IPS-NIHi11 (cell line): ENCODE results near the gene GRID1.

ENCODE experiments used
- DNase-seq: peaks from one replicate; pipeline ENCODE4 v3.0.0; 2012; ENCODE audit warnings: mixed read lengths, low spot score

GRID1 gene

DNA sequence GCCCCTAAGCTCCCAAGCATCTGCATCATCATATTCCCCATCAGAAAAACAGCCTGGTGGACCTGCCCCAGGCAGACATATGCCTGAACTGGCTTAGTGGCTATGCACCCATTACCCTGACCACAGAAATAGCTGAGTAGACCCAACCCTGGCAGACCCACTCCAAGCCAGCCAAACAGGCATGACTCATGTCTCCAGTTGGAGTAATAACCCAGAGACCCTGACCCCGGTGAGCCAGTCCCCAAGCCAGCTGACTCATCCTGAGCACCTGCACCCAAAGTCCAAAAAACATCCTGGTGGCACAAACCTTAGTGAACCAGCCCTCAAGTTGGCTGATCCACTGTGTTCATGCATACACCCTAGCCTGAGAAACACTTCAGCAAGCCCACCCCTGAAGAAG lies 555.9 kb downstream of the GRID1 start:
- no peak for DNase-seq

DNA sequence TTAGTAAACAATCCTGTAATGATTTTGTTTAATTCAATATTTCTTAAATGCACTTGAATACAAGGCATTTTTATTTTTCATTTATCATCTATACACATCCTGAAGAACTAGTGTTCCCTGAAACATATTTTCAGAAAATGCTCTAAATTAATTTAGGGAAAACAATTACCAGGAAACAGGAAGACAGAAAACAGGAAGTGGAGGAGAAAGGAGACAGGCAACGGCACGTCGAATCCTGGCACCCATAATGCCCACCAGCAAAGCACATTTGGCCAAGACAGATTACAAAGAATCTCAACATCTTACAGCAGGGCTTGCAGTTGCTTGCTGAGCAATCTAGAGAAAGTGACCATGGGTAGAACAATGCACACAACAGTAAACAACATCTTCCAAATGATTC lies 571.1 kb downstream of the GRID1 start:
- DNase-seq: no peak

DNA sequence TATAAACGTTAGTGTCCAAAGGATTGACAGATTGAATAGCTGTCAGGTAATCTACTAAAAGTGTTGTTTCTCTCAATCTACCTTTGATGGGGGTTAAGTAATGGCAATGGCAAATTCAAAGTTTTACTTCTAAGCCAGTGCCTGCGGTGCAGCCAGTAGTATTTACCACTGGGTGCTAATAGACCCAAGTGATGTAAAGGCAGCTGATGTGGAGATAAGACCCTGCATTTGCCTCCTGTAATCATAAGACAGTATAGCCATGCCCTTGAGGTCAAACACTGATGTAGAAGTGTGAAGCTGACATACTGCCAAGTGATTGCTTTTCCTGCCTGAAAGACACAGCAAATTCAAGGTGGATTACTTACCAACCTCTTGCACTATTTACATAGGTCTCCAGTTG lies 572.0 kb downstream of the GRID1 start:
- DNase-seq: no peak

DNA sequence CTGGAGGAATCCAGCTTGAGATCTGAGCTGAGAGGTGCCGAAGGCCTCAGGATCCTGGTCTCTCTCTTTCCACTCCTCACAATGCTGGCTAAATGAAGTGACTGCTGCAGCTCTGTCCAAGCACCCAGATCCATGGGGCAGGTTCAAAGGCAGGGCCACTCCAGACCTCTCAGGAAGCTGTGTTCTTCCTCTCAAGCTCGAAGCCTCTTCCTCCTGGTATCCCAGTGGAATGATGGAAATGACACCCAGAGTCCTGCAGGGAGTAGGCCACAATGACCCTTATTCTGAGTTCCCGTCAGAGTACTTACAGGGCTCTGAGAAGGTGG lies 574.1 kb downstream of the GRID1 start:
- DNase-seq: no peak

DNA sequence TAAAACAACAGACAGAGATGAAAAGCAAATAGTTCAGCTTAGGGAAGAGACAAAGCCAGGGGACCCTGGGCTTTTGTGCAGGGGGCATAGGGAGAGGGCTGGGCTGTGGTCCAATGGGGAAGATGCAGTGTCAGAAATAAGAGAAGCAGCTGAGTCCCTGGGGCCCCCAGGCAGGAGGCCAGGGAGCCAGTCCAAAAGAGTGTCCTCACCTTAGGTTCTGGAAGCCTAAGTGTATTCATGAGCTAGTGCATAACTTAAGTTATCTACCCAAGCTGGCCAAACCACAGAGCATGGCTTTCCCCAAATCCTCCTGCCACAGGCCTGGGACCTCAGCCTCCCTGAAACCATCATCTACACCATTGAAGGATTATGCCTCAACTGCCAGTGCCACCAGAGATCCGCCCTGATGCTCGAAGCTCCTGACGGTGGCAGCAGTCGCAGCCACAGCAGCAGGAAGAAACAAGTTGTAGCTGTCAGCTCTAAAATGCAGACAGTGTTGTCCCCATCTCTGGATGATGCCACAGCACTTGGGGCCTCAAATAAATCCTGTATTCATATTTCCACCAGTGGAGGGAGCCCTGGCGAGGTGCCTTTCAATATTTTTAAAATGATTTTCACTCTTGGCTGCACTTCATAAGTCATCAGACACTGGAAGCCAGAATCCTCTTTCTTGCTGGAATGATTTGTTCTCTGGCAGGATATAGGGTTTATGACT lies 574.6 kb downstream of the GRID1 start:
- no peak for DNase-seq

DNA sequence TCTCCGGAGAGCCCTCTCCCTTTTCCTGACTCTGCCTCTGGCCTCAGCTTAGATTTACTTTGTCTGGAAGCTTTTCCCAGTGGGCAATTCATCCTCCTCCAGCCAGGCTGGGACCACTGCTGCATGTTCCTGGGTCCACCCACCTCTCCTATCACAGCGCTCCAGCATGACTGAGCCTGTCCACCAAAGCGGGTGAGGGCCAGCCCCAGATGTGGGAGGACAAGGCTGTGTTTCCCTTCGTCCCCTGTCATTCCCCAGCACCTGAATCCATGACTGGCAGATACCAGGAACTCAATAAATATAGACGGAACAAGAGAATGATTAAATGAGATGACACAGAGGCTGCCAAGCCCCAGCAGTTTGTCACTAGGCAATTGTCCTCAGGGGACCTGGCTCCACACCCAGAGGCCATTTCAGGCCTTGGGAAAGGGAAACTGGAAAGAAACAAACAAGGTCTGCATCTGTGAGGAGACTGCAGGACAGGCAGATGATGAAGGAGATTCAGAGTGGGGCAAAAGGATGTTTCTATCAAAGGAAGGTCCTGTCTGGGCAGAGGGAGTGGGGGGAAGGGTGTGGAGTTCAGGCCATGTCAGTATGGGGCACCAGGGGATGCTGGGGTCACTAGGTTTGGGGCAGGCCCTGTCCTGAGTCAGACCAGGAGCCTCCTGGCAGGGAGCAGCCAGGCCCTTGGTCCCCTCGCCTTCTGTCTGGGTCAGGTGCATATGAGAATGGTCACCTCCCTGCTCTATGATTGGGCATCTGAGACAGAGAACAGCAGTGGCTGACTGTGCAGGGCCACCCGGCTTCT lies 576.4 kb downstream of the GRID1 start:
- DNase-seq: no peak

DNA sequence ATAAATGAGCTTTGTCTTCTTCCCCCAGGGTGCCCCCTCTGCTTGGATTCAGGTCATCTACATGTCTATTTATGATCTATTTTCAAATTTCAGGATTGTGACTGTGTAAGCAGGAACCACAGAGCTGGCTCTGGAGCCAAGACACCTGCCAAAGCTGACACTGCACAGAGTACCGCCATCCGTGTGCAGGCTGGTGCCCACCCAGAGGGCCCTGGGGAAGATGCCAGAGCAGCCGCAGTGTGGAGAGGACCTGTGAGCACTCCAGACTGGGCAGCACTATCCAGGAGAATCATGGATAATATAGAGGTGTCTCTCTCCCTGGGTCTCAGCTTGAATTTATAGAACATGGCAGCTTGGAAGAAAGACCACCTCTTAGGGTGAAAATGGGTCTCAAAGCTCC lies 577.5 kb downstream of the GRID1 start:
- DNase-seq: no peak

DNA sequence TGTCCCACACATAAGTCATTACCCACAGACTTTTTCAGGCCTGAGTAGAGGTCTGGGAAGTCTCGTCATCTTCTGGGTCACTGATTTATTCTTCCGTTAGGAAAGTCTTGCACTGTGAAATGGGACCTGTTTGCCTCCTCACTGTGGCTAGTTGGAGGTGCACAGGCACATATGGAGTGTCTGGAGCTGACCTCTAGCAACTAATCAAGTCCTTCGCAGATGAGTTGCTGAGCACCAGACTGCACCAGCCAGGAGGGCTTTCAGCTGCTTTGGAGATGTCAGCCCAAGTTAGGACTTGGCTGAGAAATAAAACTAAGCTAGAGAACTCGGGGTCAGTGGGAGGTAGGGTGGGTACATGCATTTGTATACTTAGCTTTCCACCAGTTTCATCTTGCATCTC lies 578.0 kb downstream of the GRID1 start:
- DNase-seq: no peak

DNA sequence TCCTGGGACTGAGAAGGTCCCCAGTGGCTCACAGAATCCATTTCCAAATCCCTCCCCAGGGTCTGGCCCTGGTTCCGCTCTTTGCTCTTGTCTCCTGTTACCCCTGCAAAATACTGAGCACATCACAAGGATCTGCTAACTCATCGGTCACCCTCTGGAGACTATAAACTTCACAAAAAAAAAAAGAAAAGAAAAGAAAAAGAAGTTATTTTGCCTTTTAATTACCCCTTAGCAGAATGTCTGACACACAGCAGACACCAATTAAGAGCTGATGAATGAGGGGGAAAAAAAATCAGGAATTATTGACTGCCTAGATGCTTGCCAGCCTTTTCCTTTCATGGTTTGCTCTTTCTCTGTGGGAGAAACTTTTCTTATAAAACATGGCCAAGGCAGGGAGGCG lies 578.7 kb downstream of the GRID1 start:
- no peak for DNase-seq

DNA sequence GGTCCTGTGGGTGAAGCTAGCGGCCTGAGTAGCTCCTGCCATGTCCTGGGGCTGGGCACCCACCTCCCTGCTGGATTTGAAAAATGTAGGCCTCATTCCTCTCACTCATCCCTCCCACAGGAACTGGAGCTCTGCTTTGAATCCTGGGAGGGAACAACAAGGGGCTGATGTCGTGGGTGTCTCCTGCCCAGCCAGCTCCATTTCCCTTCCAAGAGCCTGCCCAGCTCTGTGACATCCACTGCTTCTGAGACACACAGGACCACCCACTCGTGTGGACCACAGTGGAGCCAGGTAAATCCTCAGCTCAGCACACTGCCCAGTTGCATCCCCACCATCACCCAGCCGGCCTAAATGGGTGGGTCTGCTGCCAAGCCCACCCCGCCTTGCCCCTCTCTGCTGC lies 579.2 kb downstream of the GRID1 start:
- DNase-seq: no peak

DNA sequence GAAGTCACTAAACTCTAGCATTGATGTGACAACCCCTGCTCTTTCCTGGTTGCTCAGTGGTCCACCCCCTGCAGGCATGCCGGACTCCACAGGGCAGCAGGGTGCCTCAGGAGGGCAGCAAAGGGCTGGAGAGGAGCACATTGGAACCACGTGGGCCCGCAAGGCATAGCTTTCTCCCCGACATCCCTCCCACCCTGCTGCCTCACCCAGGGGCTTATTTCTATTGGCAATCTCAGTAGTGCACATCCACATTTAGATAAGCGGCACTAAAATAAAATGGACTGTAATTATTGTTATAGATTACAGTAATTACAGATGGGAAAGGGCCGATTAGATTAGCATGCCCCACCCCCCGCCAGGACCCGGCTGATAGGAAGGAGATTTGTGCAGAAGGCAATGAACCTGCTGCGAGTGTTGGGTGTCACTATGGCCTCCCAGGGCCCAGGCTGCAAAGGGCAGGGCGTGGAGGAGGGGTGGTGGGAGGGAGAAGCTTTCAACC lies 580.1 kb downstream of the GRID1 start:
- DNase-seq: peak; percentile 45

DNA sequence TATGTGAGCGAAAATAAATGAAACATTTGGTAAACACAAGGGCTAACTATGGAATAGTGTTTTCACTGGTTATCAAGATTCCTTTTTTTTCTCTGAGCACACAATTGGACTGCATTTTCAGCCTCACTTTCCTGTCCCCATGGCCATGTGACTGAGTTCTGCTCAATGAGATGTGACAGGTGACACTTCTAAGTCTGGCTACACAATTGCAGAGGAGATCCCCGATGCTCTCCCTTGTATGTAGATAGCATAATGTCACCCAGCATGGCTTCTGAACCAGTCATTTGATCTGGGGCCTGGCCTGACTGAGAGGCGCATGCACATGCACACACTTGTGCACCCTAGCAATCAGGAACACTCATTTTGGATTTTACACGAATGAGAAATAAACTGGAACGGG lies 581.8 kb downstream of the GRID1 start:
- DNase-seq: no peak

DNA sequence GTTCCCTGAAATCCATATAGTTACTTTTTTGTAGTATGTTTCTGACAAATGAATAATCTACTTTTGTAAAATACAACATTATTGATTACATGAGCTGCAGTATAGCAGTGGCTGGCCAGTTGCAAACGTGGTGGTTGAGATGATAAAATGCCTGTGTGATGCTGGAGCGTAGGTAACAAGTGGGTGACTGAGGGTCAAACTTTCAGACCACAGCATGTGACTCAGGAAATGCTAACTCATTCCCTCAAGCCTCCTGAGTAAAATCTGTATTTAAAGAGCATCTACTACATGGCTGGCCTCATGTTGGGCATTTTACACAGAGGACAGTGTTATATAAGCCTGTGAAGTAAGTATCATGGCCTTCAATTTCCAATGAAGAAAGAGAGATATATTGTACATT lies 585.2 kb downstream of the GRID1 start:
- no peak for DNase-seq

DNA sequence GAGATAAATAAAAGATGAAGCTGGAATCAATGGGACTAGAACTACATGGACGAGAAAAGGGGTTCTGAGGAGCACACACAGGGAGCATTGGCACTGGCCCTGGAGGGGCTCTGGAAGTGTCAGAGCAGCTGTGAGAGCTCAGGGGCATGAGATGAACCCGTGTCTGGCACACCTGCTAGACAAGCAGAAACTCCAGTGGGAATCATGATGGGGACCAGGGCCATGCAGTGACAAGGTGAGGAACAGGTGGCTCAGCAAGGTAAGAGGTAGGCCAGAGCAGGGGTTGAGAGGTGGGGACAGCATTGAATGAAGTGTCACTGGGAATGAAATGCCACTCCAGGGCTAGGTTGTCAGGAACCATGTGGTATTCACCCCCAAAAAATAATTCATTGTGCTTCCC lies 588.5 kb downstream of the GRID1 start:
- no peak for DNase-seq

DNA sequence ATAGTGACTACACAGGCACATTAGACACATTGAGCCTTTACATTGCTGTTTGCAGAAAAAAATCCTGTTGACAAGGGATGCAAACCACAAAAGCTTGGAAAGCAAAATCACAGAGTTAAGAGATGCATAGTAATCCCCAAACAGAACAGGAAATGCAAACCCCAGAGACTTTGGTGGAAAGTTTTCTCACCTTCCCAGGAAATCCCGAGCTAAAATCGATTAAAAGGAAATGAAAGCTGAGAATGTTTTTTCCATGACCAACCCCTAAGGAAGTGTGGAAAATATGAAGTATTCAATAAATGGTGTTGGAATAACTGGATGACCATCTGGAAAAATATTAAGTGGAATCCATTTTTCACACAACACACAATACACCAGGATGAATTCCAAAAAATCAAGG lies 598.7 kb downstream of the GRID1 start:
- DNase-seq: no peak

DNA sequence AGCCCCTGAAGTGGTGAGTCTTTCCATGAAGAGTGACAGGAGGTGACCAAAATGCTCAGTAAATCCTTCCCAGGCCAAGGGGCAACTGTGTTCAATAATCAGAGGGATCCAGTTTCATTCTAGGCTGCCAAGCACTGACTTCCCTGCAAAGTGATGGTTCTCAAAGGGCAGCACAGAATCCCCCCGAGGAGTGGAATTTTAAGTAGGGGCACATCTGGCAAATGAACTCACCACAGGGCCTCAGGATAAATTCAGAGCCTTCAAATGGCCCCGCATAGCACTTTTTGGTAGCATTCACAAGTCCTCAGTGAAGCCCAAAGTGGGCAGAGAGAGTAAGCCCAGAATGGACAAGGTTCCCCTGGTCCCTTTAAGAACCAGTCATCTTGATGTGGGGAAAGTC lies 602.5 kb downstream of the GRID1 start:
- no peak for DNase-seq

DNA sequence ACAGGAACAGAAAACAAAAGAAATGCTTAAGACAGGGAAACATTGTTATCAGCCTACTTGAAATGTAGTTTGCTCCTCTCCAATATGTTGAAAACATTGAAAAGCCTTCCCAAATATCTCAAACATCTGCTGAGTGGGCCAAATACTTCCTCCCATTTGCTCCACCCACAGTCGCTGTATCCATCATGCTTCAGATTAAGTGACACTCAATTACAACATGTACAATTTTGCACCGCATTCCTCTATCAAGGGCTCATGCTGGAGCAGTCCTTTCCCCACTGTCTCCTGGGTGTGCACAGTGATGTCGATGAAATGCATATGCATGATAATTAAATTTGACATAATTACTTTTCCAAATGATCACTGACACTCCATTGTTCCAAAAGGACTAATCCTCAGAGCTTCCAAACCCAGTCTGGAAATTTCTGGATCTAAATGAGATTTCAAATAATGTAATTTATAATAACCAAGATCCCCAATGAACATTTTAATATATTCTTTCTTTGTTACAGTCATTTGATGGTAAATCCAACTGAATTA lies 604.6 kb downstream of the GRID1 start:
- DNase-seq: no peak

DNA sequence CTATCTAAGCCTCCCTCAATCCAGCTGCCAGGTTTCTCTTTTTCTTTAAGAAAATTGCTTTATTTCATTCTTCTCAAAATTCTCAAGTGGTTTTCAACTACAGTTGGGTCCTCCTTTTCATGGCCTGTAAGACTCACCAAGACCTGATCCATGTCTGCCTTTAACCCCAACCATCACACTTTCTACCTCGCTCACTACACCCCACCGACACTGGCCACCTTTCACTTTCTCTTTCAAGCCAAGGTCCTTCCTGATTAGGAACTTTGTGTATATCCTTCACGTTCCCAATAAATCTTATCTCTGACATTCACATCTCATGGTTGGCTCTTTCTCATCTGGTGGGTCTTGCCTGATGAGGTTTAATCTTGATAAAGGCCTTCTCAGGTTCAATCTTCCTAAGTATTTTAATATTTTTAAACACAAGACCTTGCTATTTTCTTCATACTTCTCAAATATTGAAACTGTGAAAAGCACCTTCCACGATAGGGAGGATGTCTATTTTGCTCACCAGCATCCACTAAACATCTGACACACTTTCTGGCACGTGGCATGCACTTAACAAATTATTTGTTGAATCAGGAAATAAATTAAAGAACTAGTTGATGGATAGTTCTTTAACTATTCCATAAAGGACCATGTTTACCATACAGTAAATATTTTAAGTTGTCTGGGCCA lies 624.8 kb downstream of the GRID1 start:
- DNase-seq: no peak

DNA sequence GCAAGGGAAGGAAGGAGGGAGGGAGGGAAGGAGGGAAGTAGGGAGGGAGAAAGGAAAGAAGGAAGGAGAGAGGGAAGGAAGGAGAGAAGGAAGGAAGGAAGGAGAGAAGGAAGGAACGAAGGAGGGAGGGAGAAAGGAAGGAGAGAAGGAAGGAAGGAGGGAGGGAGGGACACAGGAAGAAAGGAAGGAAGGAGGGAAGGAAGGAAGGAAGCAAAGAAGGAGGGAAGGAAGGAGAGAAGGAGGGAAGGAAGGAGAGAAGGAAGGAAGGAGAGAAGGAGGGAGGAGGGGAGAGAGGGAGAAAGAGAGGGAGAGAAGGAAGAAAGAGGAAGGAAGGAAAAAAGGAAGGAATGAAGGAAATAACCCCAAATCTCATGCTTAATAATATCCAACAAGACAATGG lies 630.6 kb downstream of the GRID1 start:
- no peak for DNase-seq

DNA sequence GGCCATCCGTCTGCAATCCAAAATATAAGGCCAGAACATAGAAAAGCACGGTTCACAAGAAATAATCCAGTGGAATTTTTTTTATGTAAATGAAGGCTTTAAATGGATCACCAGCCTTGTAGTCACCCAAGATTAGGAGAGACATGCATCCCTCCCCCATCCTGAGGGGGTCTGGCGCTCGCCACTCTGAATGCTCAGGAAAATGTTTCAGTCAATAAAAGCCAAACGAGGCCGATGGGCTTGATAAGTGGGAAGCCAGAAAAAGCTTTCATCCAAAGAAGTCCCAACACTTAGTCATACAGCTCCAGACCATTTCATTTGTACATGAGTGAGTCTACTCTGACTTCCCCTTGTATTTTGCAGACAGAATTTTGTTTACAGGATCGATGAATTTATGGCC lies 631.8 kb downstream of the GRID1 start:
- DNase-seq: no peak

DNA sequence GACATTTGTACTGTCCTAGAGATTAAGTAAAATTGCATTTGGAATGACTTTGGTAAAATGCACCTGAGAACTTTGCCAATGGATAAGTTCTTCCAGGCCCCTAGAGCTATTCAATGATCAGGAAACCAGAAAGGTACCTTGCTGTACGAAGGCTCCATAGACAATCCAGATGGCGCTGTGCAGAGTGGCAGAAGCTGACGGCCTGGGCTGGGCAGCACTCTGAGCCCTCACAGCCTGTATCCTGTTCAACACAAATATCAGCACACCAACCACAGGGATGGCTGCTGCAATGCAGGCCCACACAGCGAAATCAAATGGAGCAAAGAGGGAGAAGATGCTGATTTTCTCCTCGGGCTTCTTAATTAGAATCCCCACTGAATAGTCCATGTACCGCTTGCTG lies 642.4 kb downstream of the GRID1 start:
- no peak for DNase-seq

DNA sequence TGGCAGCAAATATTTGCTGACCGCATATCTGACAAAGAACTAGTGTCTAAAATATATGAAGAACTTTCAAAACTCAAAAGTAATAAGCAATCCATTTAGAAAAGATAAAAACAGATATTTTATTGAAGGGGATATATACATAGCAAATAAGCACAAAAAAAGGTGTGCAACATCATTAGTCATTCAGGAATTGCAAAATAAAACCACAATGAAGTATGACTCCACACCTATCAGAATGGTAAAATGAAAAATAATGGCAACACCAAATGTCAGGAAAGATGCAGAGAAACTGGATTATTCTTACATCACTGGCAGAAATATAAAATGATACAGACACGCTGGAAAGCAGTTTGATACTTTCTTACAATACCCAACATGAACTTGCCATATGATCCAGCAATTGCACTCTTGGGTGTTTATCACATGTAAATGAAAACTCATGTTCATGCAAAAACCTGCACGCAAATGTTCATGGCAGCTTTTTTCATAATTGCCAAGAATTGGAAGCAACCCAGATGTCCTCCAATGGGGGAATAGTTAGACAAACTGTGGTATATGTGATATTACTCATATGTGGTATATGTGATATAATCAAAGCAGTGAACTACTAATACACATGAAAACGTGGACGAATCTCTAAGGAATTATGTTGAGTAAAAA lies 645.5 kb downstream of the GRID1 start:
- no peak for DNase-seq
